GM12878 (cell line): ENCODE measurements around the gene SLC35E1. TPM values are rescaled to one million over a fixed set of nuclear protein-coding genes. Genes with fewer than 3 reads are reported as not detected.

ENCODE experiments used
- ATAC-seq: fragments of 200-7000 bp; cut with Tn5 transposase; 3 replicates; pipeline ENCODE4 v1.9.1; 2020; ENCODE audit warnings: mild to moderate bottlenecking, moderate library complexity
- BruUV-seq: library from RNA; stranded (reverse); fragments of 400-500 nt; replicated peaks from 2 replicates; lab custom pipeline; 2021; lab: Mats Ljungman, UMichigan
- CTCF ChIA-PET: fragments of 300-600 bp; sonication (Branson Sonifier 250); formaldehyde crosslinking; extraction: SDS; loops from one replicate; lab custom pipeline; 2021; ENCODE audit warnings: inconsistent platforms; lab: Yijun Ruan, JAX
- POLR2A ChIA-PET: fragments of 350-600 bp; formaldehyde crosslinking; extraction: SDS; loops from one replicate; lab custom pipeline; 2021; ENCODE audit warnings: inconsistent platforms; lab: Charles Lee
- RAD21 ChIA-PET: fragments of 300-600 bp; sonication (Branson Sonifier 250); formaldehyde crosslinking; loops from one replicate; lab custom pipeline; 2023; ENCODE audit warnings: antibody characterized with exemption; ENCODE audit not compliant: unreplicated experiment; lab: Charles Lee
- SMC1A ChIA-PET: fragments of 300-600 bp; sonication (Branson Sonifier 250); formaldehyde crosslinking; loops from one replicate; lab custom pipeline; 2023; ENCODE audit not compliant: unreplicated experiment, uncharacterized antibody; lab: Charles Lee
- DNase-seq: peaks from one replicate; pipeline ENCODE4 v3.0.0-alpha.2; 2011; ENCODE audit warnings: low read depth, low spot score
- FAIRE-seq: peaks from 3 replicates; lab custom pipeline; 2011; peaks lifted over from hg19 to GRCh38; lab: Jason Lieb, UNC
- H2AFZ ChIP-seq: 2 replicates; pipeline ENCODE4 v1.6.0; 2011; ENCODE audit warnings: low read depth, low read length, control low read depth; ENCODE audit not compliant: control insufficient read depth
- H3K27ac ChIP-seq: 2 replicates; pipeline ENCODE4 v1.5.1; 2011; ENCODE audit warnings: control low read depth; ENCODE audit not compliant: control insufficient read depth, insufficient read depth
- H3K27me3 ChIP-seq, 2 experiments: replicated peaks in 1 of 2; 2 replicates each; pipeline versions ENCODE4 v1.6.0 to v1.6.1; 2011; ENCODE audit warnings: low read length in 1 of 2; ENCODE audit not compliant: control insufficient read depth in 2 of 2, insufficient read depth in 2 of 2
- H3K36me3 ChIP-seq, 2 experiments: 2 replicates each; pipeline ENCODE4 v1.5.1; 2011; ENCODE audit warnings: low read length in 1 of 2; ENCODE audit not compliant: control insufficient read depth in 2 of 2, insufficient read depth in 2 of 2
- H3K4me1 ChIP-seq: 2 replicates; pipeline ENCODE4 v1.6.1; 2011; ENCODE audit warnings: mild to moderate bottlenecking, low read length, moderate library complexity, mixed read lengths; ENCODE audit not compliant: control insufficient read depth, insufficient read depth
- H3K4me2 ChIP-seq: 2 replicates; pipeline ENCODE4 v1.6.0; 2011; ENCODE audit warnings: control low read depth; ENCODE audit not compliant: control insufficient read depth, insufficient read depth
- H3K4me3 ChIP-seq: fragments of 200-600 bp; sonication (generic); 2 replicates; pipeline ENCODE4 v1.5.1; 2016
- H3K79me2 ChIP-seq: 2 replicates; pipeline ENCODE4 v1.6.0; 2011; ENCODE audit warnings: low read length; ENCODE audit not compliant: control insufficient read depth, insufficient read depth
- H3K9ac ChIP-seq: 2 replicates; pipeline ENCODE4 v1.8.0; 2011; ENCODE audit warnings: low read length, control low read depth, mixed read lengths; ENCODE audit not compliant: control insufficient read depth, insufficient read depth
- H3K9me3 ChIP-seq: replicated peaks from 3 replicates; pipeline ENCODE4 v1.5.1; 2011; ENCODE audit warnings: mild to moderate bottlenecking, low read length; ENCODE audit not compliant: control insufficient read depth, insufficient read depth
- H4K20me1 ChIP-seq: 2 replicates; pipeline ENCODE4 v1.6.0; 2011; ENCODE audit not compliant: control insufficient read depth, insufficient read depth
- BACH1 ChIP-seq: fragments of 450-650 bp; IDR thresholded peaks from 2 replicates; pipeline ENCODE4 v1.6.1; 2017; ENCODE audit warnings: mild to moderate bottlenecking, borderline replicate concordance
- CEBPB ChIP-seq, 2 experiments: fragments of 150-350 bp in 1 of 2; IDR thresholded peaks; 2 replicates each; pipeline ENCODE4 v1.6.1; 2012 to 2014; ENCODE audit warnings: low read depth in 2 of 2, low read length in 2 of 2, borderline replicate concordance in 1 of 2, inconsistent platforms in 1 of 2
- DPF2 ChIP-seq: fragments of 450-650 bp; IDR thresholded peaks from 2 replicates; pipeline ENCODE4 v1.6.1; 2017; ENCODE audit warnings: mild to moderate bottlenecking
- GABPA ChIP-seq: IDR thresholded peaks from 2 replicates; pipeline ENCODE4 v1.6.1; 2014; ENCODE audit warnings: antibody characterized with exemption, low read depth, mild to moderate bottlenecking, inconsistent platforms
- HSF1 ChIP-seq: fragments of 150-350 bp; IDR thresholded peaks from 2 replicates; pipeline ENCODE4 v1.6.1; 2014; ENCODE audit warnings: mild to moderate bottlenecking, low read depth, low read length
- IKZF2 ChIP-seq, 2 experiments: fragments of 450-650 bp; IDR thresholded peaks; 2 replicates each; pipeline ENCODE4 v1.6.1; 2017; ENCODE audit warnings: mild to moderate bottlenecking in 2 of 2, moderate library complexity in 2 of 2
- KDM1A ChIP-seq: fragments of 200-600 bp; sonication (generic); IDR thresholded peaks from 2 replicates; pipeline ENCODE4 v1.6.1; 2016; ENCODE audit warnings: borderline replicate concordance
- MEF2B ChIP-seq: fragments of 450-650 bp; IDR thresholded peaks from 2 replicates; pipeline ENCODE4 v1.6.1; 2018; ENCODE audit warnings: mild to moderate bottlenecking, moderate library complexity; ENCODE audit not compliant: partially characterized antibody, poor library complexity, severe bottlenecking
- MTA2 ChIP-seq: fragments of 450-650 bp; IDR thresholded peaks from 2 replicates; pipeline ENCODE4 v1.6.1; 2016; ENCODE audit warnings: low read depth, mild to moderate bottlenecking, moderate library complexity
- NFIC ChIP-seq: IDR thresholded peaks from 2 replicates; pipeline ENCODE4 v1.6.1; 2012; ENCODE audit warnings: low read depth, mild to moderate bottlenecking, inconsistent platforms, low read length, moderate library complexity
- NFXL1 ChIP-seq: fragments of 450-650 bp; IDR thresholded peaks from 2 replicates; pipeline ENCODE4 v1.6.1; 2017; ENCODE audit warnings: antibody characterized with exemption, mild to moderate bottlenecking, borderline replicate concordance
- POU2F2 ChIP-seq: IDR thresholded peaks from 3 replicates; pipeline ENCODE4 v1.6.1; 2011; ENCODE audit warnings: low read depth, mild to moderate bottlenecking, low read length, borderline replicate concordance
- RFX5 ChIP-seq: IDR thresholded peaks from 2 replicates; pipeline ENCODE4 v1.6.1; 2011; ENCODE audit warnings: low read depth, low read length, improper control_type of control experiment
- SIX5 ChIP-seq: IDR thresholded peaks from 2 replicates; pipeline ENCODE4 v1.6.1; 2011; ENCODE audit warnings: mild to moderate bottlenecking, low read depth, low read length, moderate library complexity; ENCODE audit not compliant: severe bottlenecking
- SP1 ChIP-seq: IDR thresholded peaks from one replicate; pipeline ENCODE4 v1.6.1; 2011; ENCODE audit warnings: low read depth, low read length
- SUZ12 ChIP-seq: fragments of 200-600 bp; sonication (generic); IDR thresholded peaks from one replicate; pipeline ENCODE4 v1.6.1; 2018; ENCODE audit warnings: antibody characterized with exemption, mild to moderate bottlenecking; ENCODE audit not compliant: unreplicated experiment
- TAF1 ChIP-seq: IDR thresholded peaks from 2 replicates; pipeline ENCODE4 v1.6.1; 2011; ENCODE audit warnings: mild to moderate bottlenecking, low read depth, low read length, borderline replicate concordance
- YBX1 ChIP-seq: fragments of 450-650 bp; IDR thresholded peaks from 2 replicates; pipeline ENCODE4 v1.6.1; 2016; ENCODE audit warnings: antibody characterized with exemption
- WGBS: methylation state at CpG from one replicate; pipeline ENCODE4 v1.1.6; 2016; ENCODE audit warnings: low lambda C conversion rate; ENCODE audit not compliant: insufficient replicate concordance, insufficient coverage; ENCODE audit errors: missing lambda C conversion rate; 5-methylcytosine and 5-hydroxymethylcytosine counted together
- in situ Hi-C: fragments of 300-500 bp; cut with MboI; formaldehyde crosslinking; loops from 9 replicates; pipeline ENCODE4 v1.14.3; 2018; ENCODE audit warnings: mixed read lengths
- intact Hi-C: fragments of 100-400 bp; cut with micrococcal nuclease; formaldehyde crosslinking; loops from one replicate; pipeline ENCODE4 v1.14.2; 2022; ENCODE audit not compliant: unreplicated experiment
- polyA plus RNA-seq, 11 experiments: library from polyadenylated mRNA; depleted of rRNA in 4 of 11; unstranded in 6 of 11; stranded (reverse) in 5 of 11; fragments of >200 nt; fragmentation: Nextera tagmentation in 4 of 11; fragmentation: Illumina TruSeq in 1 of 11; extraction: Ambion mirVana in 4 of 11; extraction: Trizol in 1 of 11; gene quantifications; 1 replicate in 1 of 11; 2 replicates in 10 of 11; pipeline versions ENCODE4 v1.2.1 to v1.2.3, GENCODE V29; 2011 to 2016; ENCODE audit warnings: inconsistent platforms in 2 of 11, missing spikeins in 2 of 11, low read depth in 1 of 11
- total RNA-seq, 4 experiments: library from RNA; depleted of rRNA in 3 of 4; stranded (reverse); fragments of >200 nt in 3 of 4; fragmentation: Illumina TruSeq in 1 of 4; extraction: Trizol in 1 of 4; gene quantifications; 2 replicates each; pipeline versions ENCODE4 v1.2.1 to v1.2.3, GENCODE V29; 2013 to 2021
- TF ChIP-seq, protein P1 (sequence below): IDR thresholded peaks from 2 replicates; pipeline ENCODE4 v1.6.1; 2011; ENCODE audit warnings: borderline replicate concordance, low read depth, mild to moderate bottlenecking, moderate library complexity, mixed read lengths, low read length; ENCODE audit not compliant: insufficient read depth; ENCODE audit errors: extremely low read length
- TF ChIP-seq, protein P2 (sequence below): fragments of 450-650 bp; IDR thresholded peaks from 2 replicates; pipeline ENCODE4 v1.6.1; 2016; ENCODE audit warnings: mild to moderate bottlenecking

Gene SLC35E1
- total and polyA plus RNA-seq, 10 of the 15 experiments (the other 5 are each of a cell fraction or from before 2014, with no cell fraction given), result 11.3 to 37.7 (median 22.1) TPM

DNA sequence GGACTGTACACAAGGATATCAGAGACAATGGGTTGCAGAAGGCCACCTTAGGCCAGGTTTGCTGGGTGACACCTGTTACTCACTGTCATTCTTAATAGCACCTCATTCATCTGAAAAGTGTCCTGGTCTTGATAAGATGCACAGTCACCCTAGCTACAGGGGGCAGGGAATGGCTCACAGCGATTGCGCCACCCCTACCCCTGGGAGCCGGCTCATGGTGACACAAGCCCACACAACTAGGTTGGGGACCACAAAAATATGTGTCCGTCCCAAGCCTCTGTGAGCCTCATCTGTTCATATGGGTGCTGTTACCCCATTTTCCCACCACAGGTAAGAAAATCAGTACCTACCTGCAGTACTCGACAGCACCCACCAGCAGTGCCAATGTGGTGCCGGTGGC, 32.4 kb upstream of the SLC35E1 start:
- TF ChIP-seq KDM1A (no peak), POU2F2 (no peak), MEF2B (no peak), IKZF2 (IDR thresholded peaks at IDR 0.05) (no peak), BACH1 (no peak), SUZ12 (no peak), RFX5 (no peak), SIX5 (no peak), YBX1 (no peak), CEBPB (IDR thresholded peaks at IDR 0.05; ENCODE audit: borderline replicate concordance in 1 of 2, low read depth in 2 of 2, low read length in 2 of 2) (no peak), DPF2 (no peak), NFXL1 (no peak), GABPA (no peak), TAF1 (no peak), SP1 (no peak), MTA2 (no peak), HSF1 (no peak), NFIC (no peak)
- TF ChIP-seq, protein P1, sequence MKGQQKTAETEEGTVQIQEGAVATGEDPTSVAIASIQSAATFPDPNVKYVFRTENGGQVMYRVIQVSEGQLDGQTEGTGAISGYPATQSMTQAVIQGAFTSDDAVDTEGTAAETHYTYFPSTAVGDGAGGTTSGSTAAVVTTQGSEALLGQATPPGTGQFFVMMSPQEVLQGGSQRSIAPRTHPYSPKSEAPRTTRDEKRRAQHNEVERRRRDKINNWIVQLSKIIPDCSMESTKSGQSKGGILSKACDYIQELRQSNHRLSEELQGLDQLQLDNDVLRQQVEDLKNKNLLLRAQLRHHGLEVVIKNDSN, result no peak
- TF ChIP-seq, protein P2, sequence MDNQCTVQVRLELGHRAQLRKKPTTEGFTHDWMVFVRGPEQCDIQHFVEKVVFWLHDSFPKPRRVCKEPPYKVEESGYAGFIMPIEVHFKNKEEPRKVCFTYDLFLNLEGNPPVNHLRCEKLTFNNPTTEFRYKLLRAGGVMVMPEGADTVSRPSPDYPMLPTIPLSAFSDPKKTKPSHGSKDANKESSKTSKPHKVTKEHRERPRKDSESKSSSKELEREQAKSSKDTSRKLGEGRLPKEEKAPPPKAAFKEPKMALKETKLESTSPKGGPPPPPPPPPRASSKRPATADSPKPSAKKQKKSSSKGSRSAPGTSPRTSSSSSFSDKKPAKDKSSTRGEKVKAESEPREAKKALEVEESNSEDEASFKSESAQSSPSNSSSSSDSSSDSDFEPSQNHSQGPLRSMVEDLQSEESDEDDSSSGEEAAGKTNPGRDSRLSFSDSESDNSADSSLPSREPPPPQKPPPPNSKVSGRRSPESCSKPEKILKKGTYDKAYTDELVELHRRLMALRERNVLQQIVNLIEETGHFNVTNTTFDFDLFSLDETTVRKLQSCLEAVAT, result no peak
- RAD21 ChIA-PET, result interaction anchor here (1.4 to 2.5 kb wide), 2 partner anchors 17 to 20 kb away, joined by 3 to 8 read pairs; no protein-coding TSS in a partner anchor
- peaks cover 94% of the 10 kb centered on the region for H3K79me2 ChIP-seq
- no peaks in the 10 kb centered on the region for H3K27me3 ChIP-seq
- peaks cover 32% of the 10 kb centered on the region for H3K4me1 ChIP-seq
- intact Hi-C loops, result no loop called here
- no peak overlapping the region for H2AFZ ChIP-seq
- BruUV-seq, result no TSS peak
- peaks cover 0 to 21% of the 10 kb centered on the region in 2 experiments; a peak in 3 of 4 replicates for H3K36me3 ChIP-seq
- in situ Hi-C loops, result no loop called here
- no peak overlapping the region for H3K27ac ChIP-seq
- WGBS, result 75% methylated on average over 6 of the region's 6 CpGs
- H3K9ac ChIP-seq, result no peak overlapping the region
- no peak overlapping the region for H3K4me2 ChIP-seq
- H3K9me3 ChIP-seq, result no peaks in the 10 kb centered on the region
- peaks cover 19% of the 10 kb centered on the region; the same call in 1 of the 2 replicates for H4K20me1 ChIP-seq
- no peak overlapping the region for H3K4me3 ChIP-seq
- SMC1A ChIA-PET, result interaction anchor here (0.9 to 3.3 kb wide), 2 partner anchors 11 to 17 kb away, joined by 3 to 10 read pairs; no protein-coding TSS in a partner anchor
- no peak for ATAC-seq
- POLR2A ChIA-PET, result interaction anchor here (2.7 kb wide), 1 partner anchor 20 kb away, joined by 8 read pairs; no protein-coding TSS in a partner anchor
- CTCF ChIA-PET, result interaction anchor here (1.2 to 1.9 kb wide), 4 partner anchors 9 to 33 kb away, joined by 3 to 7 read pairs (median 4); no protein-coding TSS in a partner anchor
- no peak for FAIRE-seq
- DNase-seq, result no peak
